HG03342 (cell line): ENCODE results near the gene RPL27.
"Not testable (repeated sequence)": the region's sequence is repeated elsewhere in the genome, so short reads cannot be mapped to it uniquely, and the experiment has no call there.

Experiments used
- ATAC-seq: cut with Tn5 transposase; IDR thresholded peaks from one replicate; pipeline ENCODE4 v1.9.1; 2021; ENCODE audit warnings: mild to moderate bottlenecking, moderate library complexity; ENCODE audit not compliant: unreplicated experiment

Gene RPL27

GRCh38 chr17:42997984-42998938 lies at the start of gene RPL27:
RPL27 (plus strand) TSS chr17:42998419; CDS start chr17:42998751, 332 bp downstream.
- ATAC-seq = peak; percentile 91

GRCh38 chr17:42950044-42950783 lies 48.0 kb upstream of the RPL27 start:
- no peak for ATAC-seq

- ATAC-seq = no peak
Observed at GRCh38 chr17:42953669-42954068, 44.5 kb upstream of the RPL27 start.

GRCh38 chr17:42964161-42964932 lies 33.9 kb upstream of the RPL27 start, which contains the start of gene AARSD1:
AARSD1 (minus strand) TSS chr17:42964454; CDS start chr17:42964440, 14 bp downstream.
- peak; percentile 73 for ATAC-seq

GRCh38 chr17:42967925-42968324 lies 30.3 kb upstream of the RPL27 start:
- no peak for ATAC-seq

- ATAC-seq = no peak
Observed at GRCh38 chr17:42969001-42969581, 29.1 kb upstream of the RPL27 start.

- no peak for ATAC-seq
Observed at GRCh38 chr17:42971589-42971988, 26.6 kb upstream of the RPL27 start.

- not testable (repeated sequence) for ATAC-seq
Observed at GRCh38 chr17:42973323-42973722, 24.9 kb upstream of the RPL27 start.

- no peak for ATAC-seq
Observed at GRCh38 chr17:42975265-42975664, 23.0 kb upstream of the RPL27 start.

GRCh38 chr17:42975701-42976100 lies 22.5 kb upstream of the RPL27 start:
- ATAC-seq = not testable (repeated sequence)

- peak; percentile 36 for ATAC-seq
Observed at GRCh38 chr17:42979511-42980273, 18.5 kb upstream of the RPL27 start, which contains the start of gene PTGES3L. PTGES3L (minus strand) TSS chr17:42980080; CDS start chr17:42980053, 27 bp downstream.

GRCh38 chr17:42980274-42980765 lies 17.9 kb upstream of the RPL27 start, which contains the start of gene RUNDC1:
RUNDC1 (plus strand) TSS chr17:42980565; CDS start chr17:42980577, 12 bp downstream.
- peak; percentile 64 for ATAC-seq

GRCh38 chr17:42980766-42981397 lies 17.3 kb upstream of the RPL27 start:
- peak; percentile 33 for ATAC-seq

GRCh38 chr17:42982266-42982665 lies 16.0 kb upstream of the RPL27 start:
- no peak for ATAC-seq

- ATAC-seq = peak; percentile 64
Observed at GRCh38 chr17:42985225-42985624, 13.0 kb upstream of the RPL27 start.

GRCh38 chr17:42989141-42989540 lies 9.1 kb upstream of the RPL27 start:
- no peak for ATAC-seq

- ATAC-seq = no peak
Observed at GRCh38 chr17:42989726-42990652, 8.2 kb upstream of the RPL27 start.

- ATAC-seq = no peak
Observed at GRCh38 chr17:42991471-42991870, 6.7 kb upstream of the RPL27 start.
